ENCODE data around the gene KIFC1.

The KIFC1 gene

GRCh38 chr6:33418690-33419291 lies 27.2 kb downstream of the KIFC1 start:
- intact Hi-C loops (cut with DNase I), result loop anchor here (1.0 to 10.0 kb wide), 4 partner anchors 8 to 214 kb away; partner anchors contain the start of genes HSD17B8, KIFC1, RGL2 and RING1
- no peak for DNase-seq

- DNase-seq, result peak in 40 of 42 donors; percentile 42 to 86 (median 70)
- intact Hi-C loops (cut with DNase I), result loop anchor here (2.0 to 10.0 kb wide), 3 partner anchors 29 to 215 kb away; partner anchors contain the start of genes HSD17B8, KIFC1, RGL2 and RING1
These were observed 28.2 kb downstream of the KIFC1 start, which contains the start of gene SYNGAP1 for GRCh38 chr6:33419580-33420490. Gene SYNGAP1, plus strand, starts transcription at chr6:33420065. Its CDS starts 200 bp downstream, at chr6:33420265.

GRCh38 chr6:33420491-33421343 lies 29.1 kb downstream of the KIFC1 start:
- intact Hi-C loops (cut with DNase I), result no loop called here
- no peak for DNase-seq

DNA sequence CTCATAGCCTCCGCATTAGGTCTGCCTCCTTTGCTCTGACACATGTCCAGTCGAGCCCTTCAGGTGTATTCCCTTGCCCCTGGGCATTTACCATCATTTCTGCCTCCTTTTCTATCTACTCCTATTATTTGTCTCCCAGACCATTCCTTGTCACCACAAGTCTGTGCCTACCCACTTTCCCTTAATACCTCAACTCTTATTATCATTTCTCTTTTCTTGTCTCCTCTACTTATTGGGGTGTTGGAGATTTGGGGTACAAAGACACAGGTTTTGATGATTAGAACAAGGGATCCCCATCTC lies 29.7 kb downstream of the KIFC1 start:
- intact Hi-C loops (cut with DNase I), result no loop called here
- no peak for DNase-seq

DNA sequence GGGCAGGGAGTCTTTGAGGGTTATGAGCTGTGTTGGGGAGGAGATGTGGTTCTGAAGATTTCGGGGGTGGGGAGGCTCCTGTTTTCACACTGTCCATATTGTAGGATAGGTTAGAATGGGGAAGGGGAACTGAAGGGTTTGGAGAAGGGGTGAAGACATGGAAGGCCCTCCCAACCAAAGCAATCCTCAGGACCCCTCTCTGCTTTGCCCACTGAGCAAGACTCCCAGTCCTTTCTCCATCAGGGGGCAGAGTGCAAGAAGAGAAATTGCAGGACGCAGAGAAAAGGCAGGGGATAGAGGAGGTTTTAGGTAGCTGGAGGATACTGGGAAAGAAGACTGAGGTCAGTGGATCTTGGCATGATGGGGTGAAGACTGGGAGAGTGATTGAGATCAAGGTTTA lies 32.2 kb downstream of the KIFC1 start:
- intact Hi-C loops (cut with DNase I), result no loop called here
- no peak for DNase-seq

DNA sequence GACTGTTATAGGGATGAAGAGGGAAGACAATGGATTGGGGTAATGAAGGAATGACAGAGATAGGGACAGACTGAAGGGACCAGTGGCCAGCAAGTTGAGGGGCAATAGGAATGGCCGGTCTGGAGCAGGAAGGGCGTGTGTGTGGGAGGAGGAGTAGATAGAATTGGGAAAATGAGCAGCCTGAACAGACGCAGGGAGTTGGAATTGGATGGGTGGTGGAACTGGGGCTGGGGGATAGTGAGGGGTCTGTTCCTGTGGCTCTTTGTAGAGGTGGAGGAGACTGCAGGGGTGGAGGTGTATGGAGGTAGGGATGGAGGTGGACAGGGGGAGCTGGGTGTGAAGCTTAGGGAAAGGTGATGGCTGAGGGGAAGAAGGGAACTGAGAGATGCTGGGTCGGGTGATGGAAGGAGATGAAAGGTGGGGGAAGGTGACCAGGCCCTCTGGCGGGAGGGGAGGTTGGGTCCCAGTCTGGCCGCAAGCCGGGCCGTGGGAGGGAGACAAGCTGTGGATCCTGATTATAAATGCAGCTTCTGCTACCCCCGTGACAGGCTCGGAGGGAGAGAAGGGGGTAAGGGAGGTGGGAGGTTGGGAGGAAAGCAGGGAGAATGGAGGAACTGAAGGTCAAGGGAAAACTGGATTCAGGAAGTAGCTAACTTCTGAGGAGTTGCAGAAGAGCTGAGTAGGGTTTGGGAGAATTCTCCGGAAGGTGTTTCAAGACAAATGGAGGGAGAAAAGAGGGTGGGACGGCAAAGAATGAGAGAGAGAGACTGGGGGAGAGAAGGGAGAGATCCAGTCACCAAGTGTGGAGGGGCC lies 33.4 kb downstream of the KIFC1 start:
- no peak for DNase-seq
- intact Hi-C loops (cut with DNase I), result no loop called here

DNA sequence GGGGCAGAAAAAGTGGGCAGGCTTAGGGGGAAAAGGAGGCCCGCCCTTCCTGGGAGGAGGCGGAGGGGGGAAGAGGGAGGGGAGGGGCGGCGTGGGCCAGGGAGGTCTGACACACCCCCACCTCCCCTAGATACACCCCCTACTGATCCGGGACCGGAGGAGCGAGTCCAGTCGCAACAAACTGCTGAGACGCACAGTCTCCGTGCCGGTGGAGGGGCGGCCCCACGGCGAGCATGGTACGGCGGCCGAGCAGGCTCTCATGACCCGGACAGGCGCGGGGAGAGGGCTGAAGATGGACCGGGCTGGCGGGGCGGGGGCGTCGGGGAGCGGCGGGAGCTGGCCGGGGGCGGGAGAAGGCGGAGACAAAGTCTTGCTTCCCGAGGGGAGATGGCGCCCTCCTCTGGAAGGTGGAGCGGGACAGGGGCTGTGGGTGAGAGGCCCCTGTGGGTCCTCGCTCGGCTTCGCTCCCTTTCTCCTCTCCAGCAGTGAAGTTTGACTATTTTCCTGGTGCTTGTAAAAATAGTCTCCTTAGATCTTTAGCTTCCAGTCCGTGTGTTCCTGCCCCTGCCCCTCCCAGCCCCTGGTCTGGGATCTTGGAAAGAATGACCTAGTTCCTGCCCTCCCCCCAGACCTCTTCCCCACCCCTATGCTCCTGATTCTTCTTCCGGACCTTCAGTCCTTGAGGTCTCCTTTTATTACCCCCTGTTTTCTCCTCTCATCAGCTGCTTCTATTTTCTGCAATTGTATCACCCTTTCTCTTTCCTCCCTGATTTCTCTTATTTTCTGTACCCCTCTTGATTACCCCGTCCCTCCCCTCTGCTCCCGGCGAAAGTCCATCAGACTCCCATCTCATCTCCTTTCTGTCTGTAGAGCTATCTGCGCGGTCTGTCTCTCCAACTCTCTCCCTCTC lies 34.3 kb downstream of the KIFC1 start:
- intact Hi-C loops (cut with DNase I), result no loop called here
- peak; percentile 65 to 95 (median 87) for DNase-seq

- DNase-seq, result peak in 7 of 42 donors; percentile 15 to 59 (median 37)
- intact Hi-C loops (cut with DNase I), result no loop called here
These were observed 35.2 kb downstream of the KIFC1 start for GRCh38 chr6:33426590-33427511.

DNA sequence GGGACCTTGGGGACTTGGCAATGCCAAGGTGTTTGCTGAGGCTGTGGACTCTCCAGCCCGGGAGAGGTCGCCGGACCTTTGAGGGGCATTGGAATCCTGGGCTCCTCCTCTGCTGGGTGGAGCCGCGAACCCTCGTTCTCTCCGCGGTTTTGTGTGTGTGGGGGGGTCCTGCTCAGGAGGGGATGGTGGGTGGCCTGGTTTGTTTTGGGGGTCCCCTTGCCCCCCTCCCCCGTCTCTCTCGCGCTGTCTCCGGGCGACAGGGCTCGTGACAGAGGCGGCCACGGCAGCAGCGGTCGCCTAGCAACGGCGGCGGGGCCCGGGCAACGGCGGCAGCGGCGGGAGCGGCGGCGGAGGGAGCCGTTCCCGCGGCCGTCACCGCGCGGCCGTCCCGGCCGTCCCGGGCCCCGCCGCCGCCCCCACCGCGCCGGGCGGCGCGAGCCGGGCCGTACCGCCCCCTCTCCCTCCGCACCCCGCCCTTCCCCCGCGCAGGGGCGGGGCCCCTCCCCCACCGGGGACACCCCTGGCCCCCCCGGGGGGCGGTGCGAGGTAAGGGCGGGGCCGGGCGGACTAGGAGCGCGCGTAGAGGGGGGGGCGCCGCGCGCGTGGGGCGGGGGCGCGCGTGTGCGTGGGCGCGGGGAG lies 36.1 kb downstream of the KIFC1 start:
- DNase-seq, result peak in 40 of 42 donors; percentile 34 to 84 (median 70)
- intact Hi-C loops (cut with DNase I), result no loop called here

DNA sequence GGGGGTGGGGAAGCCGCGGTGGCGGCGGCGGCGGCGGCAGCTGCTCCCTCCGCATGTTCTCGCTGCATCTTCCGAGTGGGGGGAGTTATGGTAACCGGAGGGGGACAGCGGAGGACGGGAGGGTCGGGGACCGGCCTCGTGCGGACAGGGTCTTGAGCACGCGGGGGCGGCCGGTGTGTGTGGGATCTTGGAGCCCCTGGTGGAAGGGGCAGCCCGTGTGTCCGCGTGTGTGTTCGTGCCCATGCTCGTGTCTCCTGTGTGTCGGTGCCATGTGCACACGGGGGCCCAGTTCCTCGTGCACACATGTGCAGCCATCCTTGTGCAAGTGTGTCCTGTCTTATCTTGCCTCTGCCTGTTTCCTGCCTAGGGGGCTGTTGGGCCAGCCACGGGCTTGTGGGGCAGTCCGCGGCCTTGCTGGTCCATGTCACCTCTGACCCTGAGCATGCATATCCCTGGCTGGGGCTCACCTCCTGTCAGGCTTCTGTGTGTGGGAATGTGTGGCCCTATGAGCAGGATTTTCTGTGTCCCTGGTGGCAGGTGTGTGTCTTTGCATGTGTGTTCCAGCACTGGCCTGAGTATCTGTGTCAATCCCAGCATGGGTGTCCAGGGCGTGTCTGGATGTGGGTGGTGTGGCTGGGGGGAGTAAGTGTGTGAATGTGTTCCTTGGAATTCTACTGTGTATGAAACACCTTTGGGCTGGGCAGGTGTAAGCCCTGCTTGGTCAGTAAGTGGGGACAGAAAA lies 36.8 kb downstream of the KIFC1 start:
- intact Hi-C loops (cut with DNase I), result no loop called here
- peak in 2 of 42 donors; percentile 18 to 37 for DNase-seq

GRCh38 chr6:33428966-33429749 lies 37.5 kb downstream of the KIFC1 start:
- intact Hi-C loops (cut with DNase I), result no loop called here
- DNase-seq, result no peak

- intact Hi-C loops (cut with DNase I), result no loop called here
- no peak for DNase-seq
These were observed 38.1 kb downstream of the KIFC1 start for GRCh38 chr6:33429750-33430052.

- DNase-seq, result no peak
- intact Hi-C loops (cut with DNase I), result no loop called here
These were observed 38.7 kb downstream of the KIFC1 start for GRCh38 chr6:33430334-33430733.

- peak; percentile 76 to 94 (median 89) for DNase-seq
- intact Hi-C loops (cut with DNase I), result no loop called here
These were observed 39.6 kb downstream of the KIFC1 start for GRCh38 chr6:33430991-33431879.
